ENCODE results near the gene GTSE1. TPM values are rescaled to one million over a fixed set of nuclear protein-coding genes. Genes with fewer than 3 reads are reported as not detected.

GTSE1 gene
- total RNA-seq, 1 experiment from 2014 or later = 64.6 TPM

- 0 out of 2 replicates have a peak, but pooled peaks cover 4% of the 10 kb centered on the region for H3K4me1 ChIP-seq (replicated peaks; ENCODE audit: insufficient read depth)
- no peak for DNase-seq
- intact Hi-C loops (cut with micrococcal nuclease; ENCODE audit: unreplicated experiment) = no loop called here
- H2AFZ ChIP-seq = no peak overlapping the region
- no peak overlapping the region for H3K4me2 ChIP-seq
- peaks cover 5% of the 10 kb centered on the region; the same call in 1 of the 2 replicates for H4K20me1 ChIP-seq (ENCODE audit: insufficient read depth)
- H3F3A ChIP-seq (ENCODE audit: insufficient read depth, low read depth) = peaks cover 10% of the 10 kb centered on the region
- peaks cover 89% of the 10 kb centered on the region for H3K79me2 ChIP-seq (ENCODE audit: low read depth)
- POLR2A ChIA-PET (ENCODE audit: unreplicated experiment) = no interaction called here
- H3K9me2 ChIP-seq (ENCODE audit: insufficient read depth) = no peaks in the 10 kb centered on the region
- no TSS peak for BruUV-seq (replicated peaks)
- TF ChIP-seq CTCF (conservative IDR thresholded peaks at IDR 0.05) (no peak), EZH2 (IDR thresholded peaks at IDR 0.05; ENCODE audit: low read depth) (no peak)
- H3K27ac ChIP-seq = no peak overlapping the region
- CTCF ChIA-PET = no interaction called here
- no peaks in the 10 kb centered on the region for H3K9me3 ChIP-seq (ENCODE audit: insufficient read depth, low read depth)
- H3K4me3 ChIP-seq = no peak overlapping the region
- H3K27me3 ChIP-seq (ENCODE audit: insufficient read depth, low read depth) = no peaks in the 10 kb centered on the region
- peaks cover 26% of the 10 kb centered on the region for H3K36me3 ChIP-seq (ENCODE audit: low read depth)
These were observed 6.8 kb downstream of the GTSE1 start for GRCh38 chr22:46303347-46303965.

GRCh38 chr22:46308283-46308988 lies 11.8 kb downstream of the GTSE1 start:
- H3K27me3 ChIP-seq (ENCODE audit: insufficient read depth, low read depth) = no peaks in the 10 kb centered on the region
- peaks cover 5% of the 10 kb centered on the region; the same call in 1 of the 2 replicates for H3F3A ChIP-seq (ENCODE audit: insufficient read depth, low read depth)
- ChIA-PET POLR2A (ENCODE audit: unreplicated experiment) (no interaction called here), CTCF (no interaction called here)
- H3K4me2 ChIP-seq = no peak overlapping the region
- BruUV-seq (replicated peaks) = no TSS peak
- no peak overlapping the region for H3K4me3 ChIP-seq
- H3K36me3 ChIP-seq (ENCODE audit: low read depth) = 0 out of 2 replicates have a peak, but pooled peaks cover 8% of the 10 kb centered on the region
- H2AFZ ChIP-seq = no peak overlapping the region
- H3K79me2 ChIP-seq (ENCODE audit: low read depth) = peaks cover 49% of the 10 kb centered on the region
- no peak overlapping the region for H3K27ac ChIP-seq
- TF ChIP-seq CTCF (conservative IDR thresholded peaks at IDR 0.05) (no peak), EZH2 (IDR thresholded peaks at IDR 0.05; ENCODE audit: low read depth) (no peak)
- H3K9me2 ChIP-seq (ENCODE audit: insufficient read depth) = no peaks in the 10 kb centered on the region
- H4K20me1 ChIP-seq (ENCODE audit: insufficient read depth) = peaks cover 3% of the 10 kb centered on the region; the same call in 1 of the 2 replicates
- H3K9me3 ChIP-seq (ENCODE audit: insufficient read depth, low read depth) = no peaks in the 10 kb centered on the region
- no peaks in the 10 kb centered on the region for H3K4me1 ChIP-seq (replicated peaks; ENCODE audit: insufficient read depth)
- intact Hi-C loops (cut with micrococcal nuclease; ENCODE audit: unreplicated experiment) = no loop called here
- DNase-seq = no peak

GRCh38 chr22:46309526-46310085 lies 12.9 kb downstream of the GTSE1 start:
- TF ChIP-seq EZH2 (IDR thresholded peaks at IDR 0.05; ENCODE audit: low read depth) (no peak), CTCF (conservative IDR thresholded peaks at IDR 0.05) (no peak)
- Histone ChIP-seq H3K9me3 (ENCODE audit: insufficient read depth, low read depth) (no peaks in the 10 kb centered on the region), H3K27ac (no peak overlapping the region), H3K9me2 (ENCODE audit: insufficient read depth) (no peaks in the 10 kb centered on the region), H3K4me3 (no peak overlapping the region), H3K4me1 (replicated peaks; ENCODE audit: insufficient read depth) (no peaks in the 10 kb centered on the region), H3K36me3 (ENCODE audit: low read depth) (0 out of 2 replicates have a peak, but pooled peaks cover 8% of the 10 kb centered on the region), H3K79me2 (ENCODE audit: low read depth) (peaks cover 37% of the 10 kb centered on the region), H3K27me3 (ENCODE audit: insufficient read depth, low read depth) (no peaks in the 10 kb centered on the region), H4K20me1 (ENCODE audit: insufficient read depth) (no peaks in the 10 kb centered on the region; the same call in 1 of the 2 replicates), H2AFZ (no peak overlapping the region), H3F3A (ENCODE audit: insufficient read depth, low read depth) (peaks cover 5% of the 10 kb centered on the region; the same call in 1 of the 2 replicates), H3K4me2 (no peak overlapping the region)
- no peak for DNase-seq
- POLR2A ChIA-PET (ENCODE audit: unreplicated experiment) = no interaction called here
- intact Hi-C loops (cut with micrococcal nuclease; ENCODE audit: unreplicated experiment) = loop anchor here (5.0 kb wide), 1 partner anchor 312 kb away; no protein-coding TSS in a partner anchor
- CTCF ChIA-PET = no interaction called here
- BruUV-seq (replicated peaks) = no TSS peak
